Measurements from ENCODE around the gene MAML1. TPM values are rescaled to one million over a fixed set of nuclear protein-coding genes. Genes with fewer than 3 reads are reported as not detected.
"Not testable (repeated sequence)": the region's sequence is repeated elsewhere in the genome, so short reads cannot be mapped to it uniquely, and the experiment has no call there.

MAML1 gene
- total RNA-seq, 1 experiment from 2014 or later = 18.1 TPM

DNA sequence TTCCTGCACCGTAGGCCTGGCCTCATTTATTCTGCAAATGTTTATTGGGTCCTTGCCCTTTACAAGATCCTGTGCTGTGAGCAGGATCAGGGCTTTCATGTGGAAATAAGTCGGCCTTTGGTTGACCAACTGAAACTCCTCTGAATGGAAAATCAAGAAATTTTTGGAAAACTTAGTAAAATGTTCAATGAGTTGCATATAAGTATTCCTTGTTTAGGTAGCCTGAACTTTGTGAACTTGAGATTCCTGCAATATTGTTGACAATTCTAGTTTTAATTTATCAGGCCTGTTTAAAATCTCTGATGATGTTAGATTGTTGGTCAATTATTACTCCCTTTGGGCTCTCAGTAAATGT, 1.1 kb downstream of the MAML1 start:
- no peak for DNase-seq (ENCODE audit: low spot score)

GRCh38 chr5:179734536-179735164, 2.0 kb downstream of the MAML1 start:
- DNase-seq (ENCODE audit: low spot score) = no peak

DNA sequence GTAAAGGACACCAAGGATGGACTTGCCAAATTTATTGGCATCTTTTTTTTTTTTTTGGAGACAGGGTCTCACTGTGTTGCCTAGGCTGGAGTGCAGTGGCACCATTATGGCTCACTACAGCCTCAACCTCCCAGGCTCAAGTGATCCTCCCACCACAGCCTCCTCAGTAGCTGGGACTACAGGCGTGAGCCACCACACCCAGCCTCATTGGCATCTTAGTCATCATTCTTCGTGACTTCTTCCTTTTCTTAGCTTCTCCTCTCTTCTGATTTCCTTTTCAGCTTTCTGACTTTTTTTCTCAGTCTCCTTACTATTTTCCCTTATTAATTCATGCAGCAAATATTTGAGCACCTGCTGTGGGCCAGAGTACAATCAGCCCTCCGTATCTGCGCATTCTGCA, 6.1 kb downstream of the MAML1 start:
- no peak for DNase-seq (ENCODE audit: low spot score)

DNA sequence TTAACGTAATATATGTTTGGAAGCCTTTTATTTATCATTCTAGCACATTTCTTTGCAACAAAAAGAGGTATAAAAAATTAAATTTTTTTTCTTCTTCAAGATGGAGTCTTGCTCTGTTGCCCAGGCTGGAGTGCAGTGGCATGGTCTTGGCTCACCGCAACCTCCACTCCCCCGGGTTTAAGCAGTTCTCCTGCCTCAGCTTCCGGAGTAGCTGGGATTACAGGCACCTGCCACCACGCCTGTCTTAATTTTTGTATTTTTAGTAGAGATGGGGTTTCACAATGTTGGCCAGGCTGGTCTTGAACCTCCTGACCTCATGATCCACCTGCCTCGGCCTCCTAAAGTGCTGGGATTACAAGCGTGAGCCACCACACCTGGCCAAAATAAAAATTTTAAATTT, 11.5 kb downstream of the MAML1 start:
- DNase-seq (ENCODE audit: low spot score) = not testable (repeated sequence)

DNA sequence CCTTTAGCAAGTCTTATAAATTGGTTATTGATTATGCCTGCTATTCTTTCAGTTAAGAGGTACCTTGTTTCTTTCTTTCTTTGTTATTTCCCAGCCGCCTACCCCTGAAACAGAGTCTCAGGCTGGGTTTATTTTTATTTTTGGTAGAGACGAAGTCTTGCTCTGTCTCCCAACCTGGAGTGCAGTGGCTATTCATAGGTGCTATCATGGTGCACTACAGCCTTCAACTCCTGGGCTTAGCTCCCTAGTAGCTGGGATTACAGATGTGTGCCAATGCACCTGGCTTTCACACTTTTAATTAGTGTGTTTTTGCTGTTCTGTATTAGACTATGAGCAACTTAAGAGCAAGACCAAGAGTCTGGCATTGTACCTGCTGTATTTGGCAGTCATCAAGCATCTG, 14.2 kb downstream of the MAML1 start:
- no peak for DNase-seq (ENCODE audit: low spot score)

DNA sequence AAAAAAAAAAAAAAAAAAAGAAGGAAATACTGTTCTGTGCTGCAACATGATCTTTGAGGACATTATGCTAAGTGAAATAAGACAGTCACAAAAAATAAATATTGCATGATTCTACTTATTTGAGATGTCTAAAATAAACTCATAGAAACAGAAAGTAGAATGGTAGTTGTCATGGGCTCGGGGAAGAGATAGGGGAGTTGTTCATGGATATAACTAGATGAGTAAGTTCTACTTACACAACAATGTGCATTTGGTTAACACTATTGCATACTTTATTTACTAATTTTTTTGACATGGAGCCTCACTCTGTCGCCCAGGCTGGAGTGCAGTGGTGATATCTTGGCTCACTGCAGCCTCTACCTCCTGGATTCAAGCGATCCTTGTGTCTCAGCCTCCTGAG, 15.2 kb downstream of the MAML1 start:
- DNase-seq (ENCODE audit: low spot score) = no peak

GRCh38 chr5:179749857-179750508, 17.4 kb downstream of the MAML1 start:
- no peak for DNase-seq (ENCODE audit: low spot score)

DNA sequence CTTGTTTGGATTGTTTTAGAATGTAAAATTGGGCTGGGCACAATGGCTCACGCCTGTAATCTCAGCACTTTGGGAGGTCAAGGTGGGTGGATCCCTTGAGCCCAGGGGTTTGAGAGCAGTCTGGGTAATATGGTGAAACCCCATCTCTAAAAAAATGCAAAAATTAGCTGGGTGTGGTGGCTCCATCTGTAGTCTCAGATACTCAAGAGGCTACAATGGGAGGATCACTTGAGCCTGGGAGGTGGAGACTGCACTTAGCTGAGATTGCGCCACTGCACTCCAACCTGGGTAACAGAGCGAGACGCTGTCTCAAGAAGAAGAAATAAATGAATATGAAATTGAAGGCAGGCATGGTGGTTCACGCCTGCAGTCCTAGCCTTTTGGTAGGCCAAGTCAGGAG, 21.3 kb downstream of the MAML1 start:
- no peak for DNase-seq (ENCODE audit: low spot score)

DNA sequence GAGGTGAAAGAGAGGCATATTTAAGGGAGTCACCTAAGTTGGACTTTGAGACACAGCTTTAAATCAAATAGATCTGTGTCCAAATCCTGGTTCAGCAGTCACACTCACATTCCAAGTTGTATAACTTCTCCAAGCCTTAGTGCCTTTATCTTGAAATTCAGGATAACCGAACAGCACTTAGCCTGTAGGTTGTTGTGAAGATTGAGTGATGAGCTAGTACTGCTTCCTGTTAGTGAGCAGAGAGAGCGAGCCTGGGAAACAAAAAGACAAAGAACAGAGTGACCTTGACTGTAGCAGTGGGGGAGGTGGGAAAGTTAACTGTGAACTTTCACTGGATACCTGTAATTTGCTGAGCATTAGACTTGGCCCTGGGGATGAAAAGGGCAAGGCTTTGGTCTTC, 22.4 kb downstream of the MAML1 start:
- DNase-seq (ENCODE audit: low spot score) = no peak

DNA sequence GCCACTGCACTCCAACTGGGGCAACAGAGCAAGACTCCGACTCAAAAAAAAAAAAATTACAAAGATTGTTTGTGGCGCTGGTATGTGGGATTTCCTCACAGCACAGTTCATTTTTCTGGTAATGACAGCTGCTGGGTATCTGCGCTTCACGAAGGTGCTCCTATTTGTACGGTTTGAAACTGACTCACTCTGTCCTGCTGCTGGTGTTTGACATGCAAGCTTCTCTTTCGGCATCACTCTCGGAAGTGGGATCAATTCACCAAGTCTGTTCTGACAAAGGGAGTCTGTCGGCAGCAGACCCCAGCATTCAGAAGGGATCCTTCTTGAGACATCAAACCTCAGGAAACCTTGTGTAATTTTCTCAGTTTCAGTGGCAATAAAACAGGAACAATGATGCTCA, 26.3 kb downstream of the MAML1 start:
- DNase-seq (ENCODE audit: low spot score) = no peak

DNA sequence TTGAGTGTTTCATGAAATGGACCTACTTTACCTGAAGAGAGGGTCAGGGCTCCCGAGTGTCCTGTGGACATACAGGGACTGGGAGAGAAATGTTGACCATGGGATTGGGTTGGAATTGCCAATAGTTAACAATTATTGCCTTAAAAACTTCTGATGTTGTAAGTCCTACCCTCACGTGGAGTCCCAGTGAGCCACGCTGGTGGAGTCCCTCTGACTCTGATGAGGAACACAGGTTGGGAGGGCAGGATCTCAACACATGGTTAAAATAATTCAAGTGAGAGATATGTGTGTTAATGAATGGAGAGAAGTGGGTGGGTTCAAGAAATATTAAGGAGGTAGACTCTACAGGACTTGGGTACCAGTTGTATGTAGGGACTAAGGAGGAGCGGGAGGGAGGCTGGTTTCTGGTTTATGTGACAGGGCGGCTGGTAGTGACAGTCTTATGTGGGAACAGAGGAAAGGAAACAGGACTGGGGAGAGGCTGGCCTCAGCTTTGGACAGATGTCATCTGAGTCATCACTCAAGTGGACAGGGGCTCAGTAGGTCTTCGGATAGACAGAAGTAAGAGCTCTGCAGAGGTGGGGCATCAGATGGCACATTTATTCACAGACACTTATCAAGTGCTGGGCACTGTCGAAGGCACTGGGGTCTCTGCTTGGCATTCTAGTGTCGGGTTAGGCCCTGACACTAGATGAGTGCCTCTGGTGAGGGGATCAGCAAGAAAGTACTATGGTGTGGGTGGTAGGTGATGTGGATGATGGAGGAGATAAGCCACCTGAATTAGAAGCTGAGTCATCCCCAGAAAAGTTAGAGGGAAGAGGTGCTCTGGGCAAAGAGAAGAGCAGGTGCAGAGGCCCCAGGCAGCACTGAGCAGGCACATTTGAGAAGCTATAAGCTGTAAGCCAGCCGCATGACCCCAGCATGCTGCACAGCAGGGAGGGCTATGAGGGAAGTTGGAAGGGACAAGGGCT, 27.2 kb downstream of the MAML1 start:
- DNase-seq (ENCODE audit: low spot score) = peak; percentile 59

- peak; percentile 64 for DNase-seq (ENCODE audit: low spot score)
Measured at GRCh38 chr5:179762079-179762780, 29.6 kb downstream of the MAML1 start.

- peak; percentile 63 for DNase-seq (ENCODE audit: low spot score)
Measured at GRCh38 chr5:179762781-179763176, 30.2 kb downstream of the MAML1 start.

GRCh38 chr5:179763215-179763945, 30.8 kb downstream of the MAML1 start:
- peak; percentile 90 for DNase-seq (ENCODE audit: low spot score)

DNA sequence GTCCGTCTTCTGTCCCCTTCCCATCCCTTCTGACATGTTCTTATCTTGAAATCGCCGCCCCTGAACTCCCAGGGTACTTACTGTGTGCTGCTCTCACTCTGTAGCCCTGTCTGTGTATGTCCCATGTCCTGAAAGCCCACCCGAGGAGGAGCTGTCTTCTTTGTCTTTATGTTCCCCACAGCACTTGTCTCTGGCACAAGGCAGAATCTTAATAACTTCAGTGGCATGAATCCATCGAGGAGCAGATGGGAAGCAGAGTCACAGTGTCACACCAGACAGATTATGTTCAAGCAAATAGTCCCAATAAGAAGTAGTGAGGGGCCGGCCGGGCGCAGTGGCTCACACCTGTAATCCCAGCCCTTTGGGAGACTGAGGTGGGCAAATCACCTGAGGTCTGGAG, 31.4 kb downstream of the MAML1 start:
- DNase-seq (ENCODE audit: low spot score) = no peak

GRCh38 chr5:179765400-179765799, 32.8 kb downstream of the MAML1 start:
- peak; percentile 97 for DNase-seq (ENCODE audit: low spot score)

- DNase-seq (ENCODE audit: low spot score) = peak; percentile 70
Measured at GRCh38 chr5:179766021-179766725, 33.6 kb downstream of the MAML1 start.

DNA sequence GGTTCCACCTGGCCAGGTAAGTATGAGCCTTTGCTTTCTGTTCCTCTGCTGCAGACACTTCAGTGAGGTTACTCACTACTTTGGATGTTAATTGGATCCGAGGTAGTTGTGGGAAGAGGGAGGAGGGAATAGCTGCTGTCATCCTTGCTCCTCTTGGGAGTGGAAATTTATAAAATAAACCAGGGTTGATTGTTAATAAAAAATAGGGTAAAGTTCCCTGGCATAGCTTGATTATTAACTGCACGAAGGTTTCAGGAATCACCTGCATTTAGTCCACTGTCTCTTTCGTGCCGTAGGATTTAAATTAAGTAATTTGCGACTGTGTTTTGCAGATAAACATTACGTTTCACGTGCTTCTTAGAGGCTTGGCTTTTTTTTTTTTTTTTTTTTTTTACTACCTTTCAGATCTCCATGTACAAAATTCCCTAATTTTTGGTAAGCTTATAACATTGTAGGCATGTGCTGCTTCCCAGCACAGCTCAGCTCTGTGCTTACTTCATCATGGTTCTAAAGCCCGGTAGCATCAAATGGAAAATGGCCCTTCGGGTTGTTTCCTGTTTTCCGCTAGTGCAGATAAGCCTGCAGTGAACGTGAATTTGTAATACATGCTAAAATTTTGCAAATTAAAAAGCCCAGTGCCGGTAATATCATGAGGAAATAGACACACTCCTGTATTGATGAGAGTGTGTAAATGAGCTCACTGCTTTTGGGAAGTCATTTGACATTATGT, 34.3 kb downstream of the MAML1 start:
- DNase-seq (ENCODE audit: low spot score) = no peak

DNA sequence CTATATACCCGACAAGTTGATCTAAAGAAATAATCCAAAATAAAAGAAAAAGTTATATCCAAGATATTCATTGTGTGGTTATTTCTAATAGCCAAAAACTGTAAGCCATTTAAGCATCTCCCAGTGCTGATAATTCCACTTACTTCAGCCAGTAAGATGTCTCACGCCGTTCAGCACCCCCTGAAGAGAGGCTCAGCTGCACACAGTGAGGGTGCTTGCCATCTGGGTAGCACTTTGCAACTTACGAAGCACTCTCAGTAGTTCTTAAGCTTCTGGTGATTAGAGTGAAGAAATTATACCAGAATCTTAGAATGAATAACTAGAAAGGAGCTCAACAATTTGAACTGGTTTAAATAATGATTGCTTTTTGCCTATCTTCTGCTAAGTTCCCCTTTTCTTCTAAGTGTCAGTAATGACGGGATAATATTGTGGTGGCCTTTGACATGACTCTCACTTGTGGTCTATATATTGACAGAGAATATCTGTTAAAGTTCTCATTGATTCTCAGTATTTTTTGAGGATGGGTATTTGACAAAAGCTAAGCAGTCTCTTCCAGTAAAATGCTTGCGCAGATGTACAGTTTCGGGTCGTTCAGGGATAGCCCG, 35.0 kb downstream of the MAML1 start:
- DNase-seq (ENCODE audit: low spot score) = no peak

Data from A172 (cell line).